DND-41 (cell line): ENCODE results near the gene TMEM178B.

ENCODE experiments used
- CTCF ChIP-seq: IDR thresholded peaks from 2 replicates; pipeline ENCODE4 v1.5.1; 2012; ENCODE audit warnings: borderline replicate concordance, low read length, moderate library complexity, mild to moderate bottlenecking; ENCODE audit not compliant: poor library complexity, severe bottlenecking; ENCODE audit errors: extremely low read depth
- EZH2 ChIP-seq: IDR thresholded peaks from 3 replicates; pipeline ENCODE4 v1.6.1; 2012; ENCODE audit warnings: borderline replicate concordance, low read depth, mild to moderate bottlenecking, moderate library complexity, low read length, inconsistent platforms; ENCODE audit not compliant: severe bottlenecking

- TF ChIP-seq CTCF: no peak
- TF ChIP-seq EZH2: no peak
Measured at GRCh38 chr7:141513720-141514119, 439.9 kb downstream of the TMEM178B start.
